CD8-positive, alpha-beta memory T cell (primary cell): ENCODE data around the gene CENPB. TPM values are rescaled to one million over a fixed set of nuclear protein-coding genes. Genes with fewer than 3 reads are reported as not detected.

Source experiments
- CTCF ChIA-PET: fragments of 350-600 bp; sonication (Branson Sonifier 250); formaldehyde crosslinking; loops from one replicate; lab custom pipeline; 2021; ENCODE audit warnings: antibody characterized with exemption; lab: Charles Lee
- POLR2A ChIA-PET: fragments of 350-600 bp; sonication (Branson Sonifier 250); formaldehyde crosslinking; loops from one replicate; lab custom pipeline; 2021; ENCODE audit warnings: antibody characterized with exemption; lab: Charles Lee
- DNase-seq, 5 donors: peaks; one replicate each; pipeline versions ENCODE4 v3.0.0 to v3.0.0-alpha.2; 2020 to 2022; ENCODE audit warnings: mixed read lengths in 1 of 5
- H3K27ac ChIP-seq: one replicate; pipeline ENCODE4 v1.7.0; 2013; ENCODE audit warnings: low read depth, mild to moderate bottlenecking, low read length, moderate library complexity
- H3K27me3 ChIP-seq: 2 replicates; pipeline ENCODE4 v1.7.0; 2013; ENCODE audit warnings: low read length, mild to moderate bottlenecking; ENCODE audit not compliant: insufficient read depth, poor library complexity, severe bottlenecking
- H3K36me3 ChIP-seq: 2 replicates; pipeline ENCODE4 v1.7.0; 2013; ENCODE audit warnings: mild to moderate bottlenecking, low read length, moderate library complexity; ENCODE audit not compliant: insufficient read depth
- H3K4me1 ChIP-seq: 2 replicates; pipeline ENCODE4 v1.7.0; 2013; ENCODE audit warnings: mild to moderate bottlenecking, low read length, moderate library complexity; ENCODE audit not compliant: insufficient read depth
- H3K4me3 ChIP-seq: 2 replicates; pipeline ENCODE4 v1.7.0; 2013; ENCODE audit warnings: mild to moderate bottlenecking, low read length
- H3K9me3 ChIP-seq: 2 replicates; pipeline ENCODE4 v1.7.0; 2013; ENCODE audit warnings: mild to moderate bottlenecking, low read length
- H3K27ac Mint-ChIP-seq, 8 donors: one replicate each; pipeline ENCODE4 v1.8.0; 2020 to 2021; ENCODE audit warnings: mixed read lengths in 8 of 8, mild to moderate bottlenecking in 6 of 8, inconsistent platforms in 3 of 8, moderate library complexity in 3 of 8
- H3K27me3 Mint-ChIP-seq, 2 donors: one replicate each; pipeline ENCODE4 v1.8.0; 2020 to 2021; ENCODE audit warnings: mixed read lengths in 2 of 2, mild to moderate bottlenecking in 1 of 2, moderate library complexity in 1 of 2
- H3K36me3 Mint-ChIP-seq, 3 donors: one replicate each; pipeline ENCODE4 v1.8.0; 2020 to 2021; ENCODE audit warnings: mixed read lengths in 3 of 3, inconsistent platforms in 1 of 3, mild to moderate bottlenecking in 1 of 3
- H3K4me1 Mint-ChIP-seq, 3 donors: one replicate each; pipeline ENCODE4 v1.8.0; 2020 to 2021; ENCODE audit warnings: mixed read lengths in 3 of 3, inconsistent platforms in 1 of 3, mild to moderate bottlenecking in 1 of 3
- H3K4me3 Mint-ChIP-seq, 7 donors: one replicate each; pipeline ENCODE4 v1.8.0; 2020 to 2021; ENCODE audit warnings: mixed read lengths in 7 of 7, mild to moderate bottlenecking in 6 of 7, moderate library complexity in 4 of 7, inconsistent platforms in 2 of 7
- H3K9me3 Mint-ChIP-seq, 5 donors: one replicate each; pipeline ENCODE4 v1.8.0; 2020 to 2022; ENCODE audit warnings: mixed read lengths in 5 of 5, mild to moderate bottlenecking in 3 of 5, moderate library complexity in 2 of 5, inconsistent platforms in 1 of 5
- polyA plus RNA-seq: library from polyadenylated mRNA; unstranded; fragments of 300-500 nt; fragmentation: Illumina TruSeq; gene quantifications from one replicate; pipeline ENCODE4 v1.2.3, GENCODE V29; 2021
- total RNA-seq, 2 experiments: library from RNA; stranded (reverse); gene quantifications; one replicate each; pipeline ENCODE4 v1.2.3, GENCODE V29; 2021

Gene CENPB
- total and polyA plus RNA-seq, 3 experiments from 2014 or later = 1.7 to 69.9 (median 66.4) TPM

DNA sequence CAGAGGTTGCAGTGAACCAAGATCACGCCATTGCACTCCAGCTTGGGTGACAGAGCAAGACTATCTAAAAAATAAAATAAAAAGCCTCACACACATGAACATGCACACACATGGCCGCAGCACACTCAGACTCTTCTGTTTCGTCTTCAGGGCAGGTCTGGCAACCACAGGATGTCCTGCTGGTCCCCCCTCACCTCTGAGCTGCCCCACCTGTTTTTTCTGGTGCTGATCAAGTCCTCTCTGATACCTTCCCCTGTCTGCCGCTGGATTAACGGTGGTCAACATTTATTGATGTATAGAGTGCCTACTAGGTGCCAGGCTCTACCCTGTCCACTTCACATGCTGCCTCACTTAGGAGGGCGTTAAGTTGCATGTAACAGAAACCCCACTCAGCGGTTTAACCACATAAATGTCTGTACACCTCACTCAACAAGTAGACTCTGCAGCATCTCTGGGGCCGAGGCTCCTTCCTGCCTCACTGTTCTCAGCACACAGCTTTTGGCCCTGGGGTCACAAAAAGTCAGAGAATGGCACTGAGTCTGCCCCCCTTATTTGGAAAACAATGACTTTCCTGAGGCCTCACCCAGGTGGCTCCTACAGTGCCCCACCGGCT is 29.3 kb upstream of the CENPB start:
- H3K9me3 Mint-ChIP-seq = no peaks in the 10 kb centered on the region
- peak in 4 of 5 donors; percentile 24 to 72 (median 62) for DNase-seq
- ChIA-PET POLR2A (interaction anchor here (1.0 to 1.4 kb wide), 4 partner anchors 20 to 48 kb away, joined by 3 to 5 read pairs (median 3); partner anchors contain the start of genes CDC25B and CENPB), CTCF (interaction anchor here (1.3 to 18.5 kb wide), 5 partner anchors 20 to 47 kb away, joined by 3 to 262 read pairs (median 8); partner anchors contain the start of genes CDC25B, CENPB and SPEF1)
- peaks cover 78% of the 10 kb centered on the region for H3K4me1 ChIP-seq
- peak overlapping the region; percentile 70 to 88 (median 83) for H3K4me3 Mint-ChIP-seq
- peak overlapping the region; percentile 83 to 100 (median 98) for H3K27ac Mint-ChIP-seq
- H3K36me3 Mint-ChIP-seq = peaks cover 0 to 8% (median 0%) of the 10 kb centered on the region in 3 donors
- H3K36me3 ChIP-seq = no peaks in the 10 kb centered on the region
- no peak overlapping the region for H3K4me3 ChIP-seq
- H3K27ac ChIP-seq = no peak overlapping the region
- H3K27me3 ChIP-seq = no peaks in the 10 kb centered on the region
- H3K9me3 ChIP-seq = no peaks in the 10 kb centered on the region
- no peaks in the 10 kb centered on the region for H3K27me3 Mint-ChIP-seq
- H3K4me1 Mint-ChIP-seq = peaks cover 72 to 86% (median 85%) of the 10 kb centered on the region in 3 donors

DNA sequence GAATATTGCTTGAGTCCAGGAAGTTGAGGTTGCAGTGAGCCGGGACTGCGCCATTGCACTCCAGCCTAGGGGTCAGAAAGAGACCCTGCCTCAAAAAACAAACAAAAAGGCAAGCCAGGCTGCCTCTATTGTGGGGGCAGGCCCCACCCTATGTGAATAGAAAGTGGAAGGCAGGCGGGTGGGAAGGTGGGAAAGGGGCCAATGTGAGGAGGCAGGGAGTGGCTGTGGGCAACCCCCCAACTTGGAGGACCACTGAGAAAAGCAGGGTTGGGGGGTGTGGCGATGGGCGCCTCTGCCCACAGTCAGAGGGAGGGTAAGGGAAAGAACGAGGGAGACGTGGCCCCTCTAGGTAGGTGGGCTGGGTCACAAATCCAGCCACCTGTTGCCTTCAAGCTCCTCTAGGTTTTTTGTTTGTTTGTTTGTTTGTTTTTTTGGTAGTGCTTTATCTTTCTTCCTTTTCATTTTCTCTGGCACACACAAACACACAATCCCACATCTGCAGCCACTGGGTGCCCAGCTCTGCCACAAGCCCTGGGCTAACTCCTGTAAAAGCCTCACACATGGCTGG is 28.5 kb upstream of the CENPB start:
- ChIA-PET POLR2A (interaction anchor here (1.0 kb wide), 1 partner anchor 47 kb away, joined by 3 read pairs; no protein-coding TSS in a partner anchor), CTCF (interaction anchor here (1.2 to 18.5 kb wide), 7 partner anchors 15 to 62 kb away, joined by 3 to 262 read pairs (median 7); partner anchors contain the start of genes CDC25B, CENPB and SPEF1)
- H3K9me3 ChIP-seq = no peaks in the 10 kb centered on the region
- peaks cover 85% of the 10 kb centered on the region for H3K4me1 ChIP-seq
- no peaks in the 10 kb centered on the region for H3K36me3 ChIP-seq
- Mint-ChIP-seq H3K36me3 (peaks cover 0 to 4% (median 0%) of the 10 kb centered on the region in 3 donors), H3K27me3 (no peaks in the 10 kb centered on the region), H3K4me3 (peak overlapping the region; percentile 47 to 88 (median 83)), H3K4me1 (peaks cover 76 to 91% (median 90%) of the 10 kb centered on the region in 3 donors), H3K9me3 (no peaks in the 10 kb centered on the region), H3K27ac (peak overlapping the region; percentile 83 to 100 (median 98))
- H3K27me3 ChIP-seq = no peaks in the 10 kb centered on the region
- no peak for DNase-seq
- H3K4me3 ChIP-seq = no peak overlapping the region
- no peak overlapping the region for H3K27ac ChIP-seq

DNA sequence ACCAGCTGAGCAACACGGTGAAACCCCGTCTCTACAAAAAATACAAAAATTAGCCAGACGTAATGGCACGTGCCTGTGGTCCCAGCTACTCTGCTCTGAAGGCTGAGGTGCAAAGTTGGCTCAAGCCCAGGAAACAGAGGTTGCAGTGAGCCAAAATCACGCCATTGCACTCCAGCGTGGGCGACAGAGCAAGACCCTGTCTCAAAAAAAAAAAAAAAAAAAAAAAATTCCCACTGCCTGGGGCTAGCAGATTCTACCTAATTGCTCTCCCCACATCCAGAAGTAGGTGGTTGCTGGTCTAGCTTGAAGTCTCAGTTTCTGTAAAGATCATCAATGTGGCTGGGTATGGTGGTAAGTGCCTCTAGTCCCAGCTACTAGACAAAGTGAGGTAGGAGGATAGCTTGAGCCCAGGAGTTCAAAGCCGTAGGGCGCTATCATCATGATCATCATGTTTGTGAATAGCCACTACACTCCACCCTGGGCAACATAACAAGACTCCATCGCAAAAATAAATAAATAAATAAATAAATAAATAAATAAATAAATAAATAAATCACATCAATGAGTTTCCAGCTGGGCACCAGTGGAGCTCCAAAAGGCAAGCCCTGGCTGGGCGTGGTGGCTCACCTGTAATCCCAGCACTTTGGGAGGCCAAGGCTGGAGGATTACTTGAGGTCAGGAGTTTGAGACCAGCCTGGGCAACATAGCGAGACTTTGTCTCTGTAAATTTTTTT is 27.5 kb upstream of the CENPB start:
- peaks cover 80% of the 10 kb centered on the region for H3K4me1 ChIP-seq
- Mint-ChIP-seq H3K4me1 (peaks cover 70 to 83% (median 82%) of the 10 kb centered on the region in 3 donors), H3K27me3 (no peaks in the 10 kb centered on the region), H3K4me3 (peak overlapping the region; percentile 48 to 87 (median 69)), H3K36me3 (peaks cover 0 to 4% (median 0%) of the 10 kb centered on the region in 3 donors), H3K9me3 (no peaks in the 10 kb centered on the region), H3K27ac (peak overlapping the region; percentile 92 to 100 (median 100))
- no peaks in the 10 kb centered on the region for H3K36me3 ChIP-seq
- H3K9me3 ChIP-seq = no peaks in the 10 kb centered on the region
- POLR2A ChIA-PET = interaction anchor here (0.7 to 2.0 kb wide), 6 partner anchors 10 to 110 kb away, joined by 4 to 11 read pairs (median 6); partner anchors contain the start of genes CDC25B and CENPB
- no peak overlapping the region for H3K4me3 ChIP-seq
- CTCF ChIA-PET = interaction anchor here (0.6 to 18.5 kb wide), 8 partner anchors 14 to 61 kb away, joined by 3 to 262 read pairs (median 7); partner anchors contain the start of genes ADISSP, CDC25B, CENPB and SPEF1
- DNase-seq = peak in 3 of 5 donors; percentile 48 to 72 (median 51)
- H3K27me3 ChIP-seq = no peaks in the 10 kb centered on the region
- peak overlapping the region; percentile 3 for H3K27ac ChIP-seq

DNA sequence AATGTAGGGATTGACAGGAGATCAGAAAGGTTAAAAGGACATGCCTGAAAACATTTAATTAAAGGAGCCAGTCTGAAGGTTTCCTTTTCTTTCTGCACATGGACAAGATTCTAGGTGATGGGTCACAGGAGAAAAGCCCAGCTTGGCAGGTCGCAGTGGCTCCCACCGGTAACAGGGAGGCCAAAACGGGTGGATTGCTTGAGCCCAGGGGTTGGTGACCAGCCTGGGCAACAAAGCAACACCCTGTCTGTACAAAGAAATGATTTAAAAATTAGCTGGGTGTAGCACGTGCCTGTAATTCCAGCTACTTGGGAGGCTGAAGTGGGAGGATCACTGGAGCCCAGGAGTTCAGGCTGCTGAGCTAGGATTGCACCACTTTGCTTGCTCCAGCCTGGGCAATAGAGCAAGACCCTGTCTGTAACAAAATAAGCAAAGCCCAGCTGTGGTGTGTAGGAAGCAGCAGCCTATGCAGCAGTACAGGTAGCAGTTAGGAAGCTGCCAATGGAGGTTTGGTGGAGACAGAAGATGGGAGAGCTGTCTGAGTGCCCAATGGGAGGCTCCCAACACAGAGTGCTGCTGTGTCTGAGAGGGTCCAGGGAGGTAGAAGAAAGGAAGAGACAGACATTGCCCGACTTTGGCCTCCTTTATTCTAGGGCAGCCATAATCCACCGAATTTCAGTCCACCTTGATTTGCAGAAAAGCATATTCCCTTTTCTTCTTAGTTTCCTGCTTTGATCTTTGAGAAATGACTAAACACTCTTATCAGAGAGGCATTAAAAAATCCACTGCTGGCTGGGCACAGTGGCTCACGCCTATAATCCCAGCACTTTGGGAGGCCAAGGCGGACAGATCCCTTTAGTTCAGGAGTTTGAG is 26.7 kb upstream of the CENPB start:
- CTCF ChIA-PET = interaction anchor here (1.0 to 18.5 kb wide), 6 partner anchors 14 to 60 kb away, joined by 3 to 262 read pairs (median 10); partner anchors contain the start of genes ADISSP, CDC25B, CENPB and SPEF1
- Mint-ChIP-seq H3K36me3 (peaks cover 0 to 4% (median 0%) of the 10 kb centered on the region in 3 donors), H3K9me3 (no peaks in the 10 kb centered on the region), H3K27ac (peak overlapping the region; percentile 92 to 100 (median 100)), H3K27me3 (no peaks in the 10 kb centered on the region), H3K4me3 (peak overlapping the region; percentile 48 to 87 (median 69)), H3K4me1 (peaks cover 66 to 80% (median 78%) of the 10 kb centered on the region in 3 donors)
- peaks cover 74% of the 10 kb centered on the region for H3K4me1 ChIP-seq
- H3K27ac ChIP-seq = peak overlapping the region; percentile 3
- no peak overlapping the region for H3K4me3 ChIP-seq
- POLR2A ChIA-PET = interaction anchor here (0.7 to 2.0 kb wide), 5 partner anchors 9 to 109 kb away, joined by 5 to 11 read pairs (median 7); partner anchors contain the start of genes CDC25B and CENPB
- DNase-seq = no peak
- H3K9me3 ChIP-seq = no peaks in the 10 kb centered on the region
- no peaks in the 10 kb centered on the region for H3K27me3 ChIP-seq
- no peaks in the 10 kb centered on the region for H3K36me3 ChIP-seq

DNA sequence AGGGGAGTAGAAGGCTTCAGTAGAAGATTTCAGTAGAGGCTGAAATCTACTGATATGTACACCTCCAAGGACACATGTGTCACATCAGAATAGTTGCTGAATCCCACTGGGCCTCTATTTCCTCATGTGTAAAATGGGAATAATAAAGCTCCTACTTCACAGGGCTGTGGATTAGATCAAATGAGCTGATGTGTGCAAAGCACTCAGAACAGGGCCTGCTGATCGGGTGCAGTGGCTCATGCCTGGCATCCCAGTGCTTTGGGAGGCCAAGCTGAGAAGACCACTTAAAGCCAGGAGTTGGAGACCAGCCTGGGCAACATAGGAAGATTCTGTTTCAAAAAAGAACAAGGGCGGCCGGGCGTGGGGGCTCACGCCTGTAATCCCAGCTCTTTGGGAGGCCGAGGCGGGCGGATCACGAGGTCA is 25.7 kb upstream of the CENPB start:
- peaks cover 77% of the 10 kb centered on the region for H3K4me1 ChIP-seq
- Mint-ChIP-seq H3K4me1 (peaks cover 71 to 82% (median 79%) of the 10 kb centered on the region in 3 donors), H3K36me3 (peaks cover 0 to 4% (median 0%) of the 10 kb centered on the region in 3 donors), H3K9me3 (no peaks in the 10 kb centered on the region), H3K27me3 (no peaks in the 10 kb centered on the region), H3K27ac (peak overlapping the region; percentile 97 to 100 (median 100)), H3K4me3 (peak overlapping the region; percentile 88 to 94 (median 93))
- H3K9me3 ChIP-seq = no peaks in the 10 kb centered on the region
- H3K4me3 ChIP-seq = peak overlapping the region; percentile 52
- CTCF ChIA-PET = interaction anchor here (2.3 to 18.5 kb wide), 5 partner anchors 7 to 44 kb away, joined by 10 to 262 read pairs (median 25); partner anchors contain the start of genes ADISSP, AP5S1, CDC25B and CENPB
- H3K36me3 ChIP-seq = no peaks in the 10 kb centered on the region
- DNase-seq = no peak
- H3K27ac ChIP-seq = peak overlapping the region; percentile 66
- H3K27me3 ChIP-seq = no peaks in the 10 kb centered on the region
- POLR2A ChIA-PET = interaction anchor here (1.0 to 3.2 kb wide), 4 partner anchors 8 to 44 kb away, joined by 6 to 20 read pairs (median 8); partner anchors contain the start of genes ADISSP, AP5S1 and CDC25B

DNA sequence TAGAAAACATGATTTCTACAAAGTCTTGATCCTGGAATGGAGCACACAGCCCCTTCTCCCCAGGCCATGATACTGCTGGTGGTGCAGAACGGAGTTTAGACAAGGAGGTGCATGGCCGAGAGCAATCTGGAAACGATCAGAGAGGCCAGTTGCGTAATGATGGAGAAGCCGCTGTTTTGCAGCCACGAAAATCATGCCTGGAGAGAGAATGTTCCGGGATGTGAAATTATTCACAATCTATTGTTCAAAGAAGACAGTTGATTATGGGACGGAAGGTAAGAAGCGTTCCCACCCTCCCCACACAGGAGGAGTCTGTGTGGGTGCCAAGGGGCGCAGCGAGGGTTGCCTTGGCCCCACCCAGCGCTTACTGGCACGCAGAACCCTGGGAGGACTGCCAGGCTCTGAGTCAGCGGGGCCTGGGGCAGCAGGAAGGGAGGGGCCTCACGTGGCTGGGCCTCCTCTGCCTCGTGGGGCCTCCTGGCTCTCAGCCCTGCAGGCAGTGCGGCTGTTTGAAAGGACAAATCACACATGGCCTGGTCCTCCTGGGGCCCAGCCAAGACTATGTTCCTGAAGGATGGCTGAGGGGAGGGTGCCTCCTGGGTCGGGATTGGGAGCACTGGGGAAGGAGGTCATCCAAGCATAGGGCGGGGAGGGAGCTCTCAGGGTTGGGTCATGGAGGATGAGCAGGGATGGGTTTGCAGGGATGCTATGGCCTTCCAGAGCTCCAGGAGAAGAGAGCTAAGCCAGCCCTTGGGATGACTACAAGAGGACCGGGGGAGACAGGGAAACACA is 25.1 kb upstream of the CENPB start:
- ChIA-PET CTCF (interaction anchor here (0.8 to 18.5 kb wide), 6 partner anchors 8 to 274 kb away, joined by 3 to 262 read pairs (median 18); partner anchors contain the start of genes ADISSP, AP5S1, CDC25B and CENPB), POLR2A (interaction anchor here (0.6 to 3.2 kb wide), 9 partner anchors 9 to 75 kb away, joined by 3 to 21 read pairs (median 5); partner anchors contain the start of genes ADISSP, AP5S1 and CDC25B)
- Histone ChIP-seq H3K36me3 (no peaks in the 10 kb centered on the region), H3K27me3 (no peaks in the 10 kb centered on the region), H3K4me1 (peaks cover 80% of the 10 kb centered on the region), H3K27ac (peak overlapping the region; percentile 66), H3K9me3 (no peaks in the 10 kb centered on the region), H3K4me3 (peak overlapping the region; percentile 52)
- H3K9me3 Mint-ChIP-seq = no peaks in the 10 kb centered on the region
- H3K27me3 Mint-ChIP-seq = no peaks in the 10 kb centered on the region
- peaks cover 73 to 85% (median 80%) of the 10 kb centered on the region in 3 donors for H3K4me1 Mint-ChIP-seq
- H3K27ac Mint-ChIP-seq = peak overlapping the region; percentile 97 to 100 (median 100)
- peak; percentile 86 to 97 (median 92) for DNase-seq
- H3K36me3 Mint-ChIP-seq = peaks cover 0 to 10% (median 0%) of the 10 kb centered on the region in 3 donors
- H3K4me3 Mint-ChIP-seq = peak overlapping the region; percentile 88 to 94 (median 93)
